Epithelial cell of proximal tubule (primary cell): ENCODE measurements around the gene TBC1D10A. TPM values are rescaled to one million over a fixed set of nuclear protein-coding genes. Genes with fewer than 3 reads are reported as not detected.
"Not testable (repeated sequence)": the region's sequence is repeated elsewhere in the genome, so short reads cannot be mapped to it uniquely, and the experiment has no call there.

Experiments
- DNase-seq: peaks from one replicate; pipeline ENCODE4 v3.0.0-alpha.2; 2011; ENCODE audit warnings: low read depth
- H3K4me3 ChIP-seq: 2 replicates; pipeline ENCODE4 v1.5.1; 2011; ENCODE audit warnings: low read depth, mild to moderate bottlenecking, low read length
- CTCF ChIP-seq: conservative IDR thresholded peaks from 2 replicates; pipeline ENCODE4 v1.5.1; 2012; ENCODE audit warnings: low read depth, mild to moderate bottlenecking, low read length
- total RNA-seq: library from RNA; depleted of rRNA; stranded (reverse); fragments of >200 nt; gene quantifications from 2 replicates; pipeline ENCODE4 v1.2.3, GENCODE V29; 2015

Gene TBC1D10A
- total RNA-seq, 1 donor from 2014 or later, result 22.9 TPM

GRCh38 chr22:30348404-30348803 lies 21.7 kb upstream of the TBC1D10A start:
- no peak overlapping the region for H3K4me3 ChIP-seq
- DNase-seq, result no peak
- TF ChIP-seq CTCF, result no peak

- DNase-seq, result no peak
- no peak for TF ChIP-seq CTCF
- H3K4me3 ChIP-seq, result no peak overlapping the region
Measured at GRCh38 chr22:30347255-30347892, 20.6 kb upstream of the TBC1D10A start.

GRCh38 chr22:30344447-30345200 lies 17.9 kb upstream of the TBC1D10A start:
- TF ChIP-seq CTCF, result no peak
- H3K4me3 ChIP-seq, result no peak overlapping the region
- DNase-seq, result no peak

GRCh38 chr22:30340911-30341685 lies 14.4 kb upstream of the TBC1D10A start:
- DNase-seq, result no peak
- TF ChIP-seq CTCF, result no peak
- no peak overlapping the region for H3K4me3 ChIP-seq

GRCh38 chr22:30338802-30339201 lies 12.1 kb upstream of the TBC1D10A start:
- H3K4me3 ChIP-seq, result no peak overlapping the region
- DNase-seq, result no peak
- no peak for TF ChIP-seq CTCF

- DNase-seq, H3K4me3 ChIP-seq: not testable (repeated sequence)
Measured at GRCh38 chr22:30338341-30338740, 11.6 kb upstream of the TBC1D10A start.

GRCh38 chr22:30337461-30337778 lies 10.7 kb upstream of the TBC1D10A start:
- no peak overlapping the region for H3K4me3 ChIP-seq
- TF ChIP-seq CTCF, result no peak
- no peak for DNase-seq
